HCT116 (cell line): ENCODE results near the gene TERF2IP. TPM values are rescaled to one million over a fixed set of nuclear protein-coding genes. Genes with fewer than 3 reads are reported as not detected.

Experiments used
- ATAC-seq: fragments of 200-7000 bp; cut with Tn5 transposase; 2 replicates; pipeline ENCODE4 v1.9.1; 2020; ENCODE audit warnings: mild to moderate bottlenecking, moderate library complexity
- BruUV-seq: library from RNA; stranded (reverse); fragments of 400-500 nt; replicated peaks from 2 replicates; lab custom pipeline; 2021; lab: Mats Ljungman, UMichigan
- CTCF ChIA-PET: fragments of 300-600 bp; sonication (Branson Sonifier 250); formaldehyde crosslinking; loops from one replicate; lab custom pipeline; 2021; ENCODE audit warnings: antibody characterized with exemption; lab: Charles Lee
- POLR2A ChIA-PET: fragments of 300-600, 350-600 bp; sonication (Branson Sonifier 250); formaldehyde crosslinking; loops from one replicate; lab custom pipeline; 2021; ENCODE audit warnings: antibody characterized with exemption; lab: Charles Lee
- RAD21 ChIA-PET, 2 experiments: fragments of 300-600 bp; sonication (Branson Sonifier 250); formaldehyde crosslinking; loops; one replicate each; lab custom pipeline; 2023; ENCODE audit warnings: low total read pairs in 2 of 2; ENCODE audit not compliant: uncharacterized antibody in 2 of 2, unreplicated experiment in 2 of 2, low non-redundant PET in 1 of 2; lab: Charles Lee
- DNase-seq: peaks from one replicate; pipeline ENCODE4 v3.0.0-alpha.2; 2010; ENCODE audit warnings: low read depth, low spot score
- H2AFZ ChIP-seq: fragments of 200-600 bp; shearing (Covaris generic), sonication (generic); 2 replicates; pipeline ENCODE4 v1.6.1; 2017; ENCODE audit warnings: low read depth, mixed run types, mixed read lengths, antibody characterized with exemption, low read length; ENCODE audit not compliant: poor library complexity, severe bottlenecking
- H3K27ac ChIP-seq: 2 replicates; pipeline ENCODE4 v1.5.1; 2012; ENCODE audit warnings: low read depth, low read length
- H3K27me3 ChIP-seq: fragments of 200-600 bp; sonication (generic); 2 replicates; pipeline ENCODE4 v1.6.1; 2016; ENCODE audit warnings: mixed run types, low read length, mixed read lengths; ENCODE audit not compliant: insufficient read depth
- H3K36me3 ChIP-seq, 2 experiments: fragments of 200-500 bp in 1 of 2; fragments of 200-600 bp in 1 of 2; sonication (Bioruptor generic) in 1 of 2; sonication (generic) in 1 of 2; 2 replicates each; pipeline versions ENCODE4 v1.5.1 to v1.6.1; 2014 to 2016; ENCODE audit warnings: low read length in 2 of 2, inconsistent platforms in 1 of 2, mixed read lengths in 1 of 2, mixed run types in 1 of 2; ENCODE audit not compliant: insufficient read depth in 2 of 2, control insufficient read depth in 1 of 2
- H3K4me1 ChIP-seq, 2 experiments: fragments of 200-600 bp in 1 of 2; sonication (generic) in 1 of 2; 2 replicates each; pipeline versions ENCODE4 v1.5.1 to v1.6.1; 2012 to 2017; ENCODE audit warnings: low read length in 2 of 2, inconsistent platforms in 1 of 2, mild to moderate bottlenecking in 1 of 2, mixed read lengths in 1 of 2, mixed run types in 1 of 2, moderate library complexity in 1 of 2; ENCODE audit not compliant: insufficient read depth in 2 of 2, control insufficient read depth in 1 of 2
- H3K4me2 ChIP-seq: fragments of 200-600 bp; sonication (generic); 2 replicates; pipeline ENCODE4 v1.6.1; 2017; ENCODE audit warnings: mixed run types, low read length, mixed read lengths
- H3K4me3 ChIP-seq, 2 experiments: fragments of 200-600 bp in 1 of 2; sonication (generic) in 1 of 2; replicated peaks in 1 of 2; 2 replicates each; pipeline ENCODE4 v1.5.1; 2011 to 2016; ENCODE audit warnings: low read length in 2 of 2, control low read depth in 1 of 2, low read depth in 1 of 2, mild to moderate bottlenecking in 1 of 2, mixed read lengths in 1 of 2, mixed run types in 1 of 2
- H3K79me2 ChIP-seq: fragments of 200-600 bp; sonication (generic); 2 replicates; pipeline ENCODE4 v1.6.1; 2017; ENCODE audit warnings: mild to moderate bottlenecking, mixed run types, low read length, moderate library complexity, mixed read lengths; ENCODE audit not compliant: insufficient read depth
- H3K9ac ChIP-seq: fragments of 200-600 bp; sonication (generic); 2 replicates; pipeline ENCODE4 v1.6.1; 2016; ENCODE audit warnings: low read length, mixed read lengths
- H3K9me2 ChIP-seq: fragments of 200-600 bp; sonication (generic), shearing (Covaris generic); 2 replicates; pipeline ENCODE4 v1.6.1; 2017; ENCODE audit warnings: mixed run types, mild to moderate bottlenecking, moderate library complexity; ENCODE audit not compliant: insufficient read depth
- H3K9me3 ChIP-seq, 2 experiments: fragments of 200-500 bp in 1 of 2; fragments of 200-600 bp in 1 of 2; sonication (Bioruptor generic) in 1 of 2; sonication (generic) in 1 of 2; 2 replicates each; pipeline ENCODE4 v1.6.1; 2014 to 2017; ENCODE audit warnings: low read length in 2 of 2, mixed read lengths in 2 of 2, inconsistent platforms in 1 of 2, low read depth in 1 of 2, mild to moderate bottlenecking in 1 of 2, mixed run types in 1 of 2, moderate library complexity in 1 of 2; ENCODE audit not compliant: control insufficient read depth in 1 of 2, insufficient read depth in 1 of 2
- H4K20me1 ChIP-seq: fragments of 200-600 bp; sonication (generic), shearing (Covaris generic); 2 replicates; pipeline ENCODE4 v1.6.1; 2017; ENCODE audit warnings: mixed run types, mild to moderate bottlenecking, moderate library complexity; ENCODE audit not compliant: insufficient read depth
- CBX3 ChIP-seq: IDR thresholded peaks from 2 replicates; pipeline ENCODE4 v1.6.1; 2012; ENCODE audit warnings: low read depth
- CEBPB ChIP-seq: IDR thresholded peaks from 2 replicates; pipeline ENCODE4 v1.6.1; 2012; ENCODE audit warnings: low read depth
- EGR1 ChIP-seq: IDR thresholded peaks from 2 replicates; pipeline ENCODE4 v1.6.1; 2012; ENCODE audit warnings: low read depth
- EZH2 ChIP-seq: fragments of 200-600 bp; sonication (generic); IDR thresholded peaks from 2 replicates; pipeline ENCODE4 v1.6.1; 2017; ENCODE audit warnings: antibody characterized with exemption, mixed run types
- EZH2phosphoT487 ChIP-seq: fragments of 200-600 bp; IDR thresholded peaks from 2 replicates; pipeline ENCODE4 v1.6.1; 2018; ENCODE audit warnings: antibody characterized with exemption, borderline replicate concordance
- JUND ChIP-seq: IDR thresholded peaks from 2 replicates; pipeline ENCODE4 v1.6.1; 2012
- MAX ChIP-seq: IDR thresholded peaks from 2 replicates; pipeline ENCODE4 v1.6.1; 2012
- POLR2AphosphoS5 ChIP-seq: IDR thresholded peaks from 2 replicates; pipeline ENCODE4 v1.6.1; 2011; ENCODE audit warnings: mild to moderate bottlenecking, low read depth, low read length, moderate library complexity
- SP1 ChIP-seq: IDR thresholded peaks from 2 replicates; pipeline ENCODE4 v1.6.1; 2012; ENCODE audit warnings: low read depth
- SRF ChIP-seq: IDR thresholded peaks from 2 replicates; pipeline ENCODE4 v1.6.1; 2012; ENCODE audit warnings: low read depth
- TCF7L2 ChIP-seq: IDR thresholded peaks from 2 replicates; pipeline ENCODE4 v1.7.0; 2011; ENCODE audit warnings: borderline replicate concordance, inconsistent platforms; ENCODE audit not compliant: insufficient read depth, insufficient read length; ENCODE audit errors: extremely low read depth
- YY1 ChIP-seq: IDR thresholded peaks from 2 replicates; pipeline ENCODE4 v1.6.1; 2011; ENCODE audit warnings: low read length, low read depth, moderate library complexity, mild to moderate bottlenecking; ENCODE audit not compliant: insufficient replicate concordance; ENCODE audit errors: extremely low read depth
- ZBTB33 ChIP-seq: IDR thresholded peaks from 2 replicates; pipeline ENCODE4 v1.6.1; 2011; ENCODE audit warnings: mild to moderate bottlenecking, low read length, moderate library complexity; ENCODE audit not compliant: insufficient replicate concordance; ENCODE audit errors: extremely low read depth
- ZFX ChIP-seq: fragments of 450-650 bp; IDR thresholded peaks from 2 replicates; pipeline ENCODE4 v1.6.1; 2017
- ZNF274 ChIP-seq: fragments of 200-500 bp; sonication (Bioruptor generic); IDR thresholded peaks from 2 replicates; pipeline ENCODE4 v1.6.1; 2014; ENCODE audit warnings: mild to moderate bottlenecking, low read depth, low read length, inconsistent platforms
- intact Hi-C: fragments of 100-400 bp; cut with micrococcal nuclease; formaldehyde crosslinking; loops from 2 replicates; pipeline ENCODE4 v1.10.0; 2022
- total RNA-seq: library from RNA; stranded (reverse); gene quantifications from one replicate; pipeline ENCODE4 v1.2.1, GENCODE V29; 2021; ENCODE audit not compliant: unreplicated experiment

TERF2IP gene
- total RNA-seq, 1 experiment from 2014 or later = 36.4 TPM

GRCh38 chr16:75629132-75629531 lies 18.4 kb upstream of the TERF2IP start:
- H2AFZ ChIP-seq = no peak overlapping the region
- H3K4me1 ChIP-seq = no peaks in the 10 kb centered on the region
- 0 out of 2 replicates have a peak, but pooled peaks cover 5% of the 10 kb centered on the region for H4K20me1 ChIP-seq
- ATAC-seq (no peak), DNase-seq (no peak)
- no peaks in the 10 kb centered on the region for H3K27me3 ChIP-seq
- H3K4me3 ChIP-seq = no peak overlapping the region
- TF ChIP-seq TCF7L2 (no peak), ZNF274 (no peak), ZBTB33 (no peak), EZH2phosphoT487 (no peak)
- BruUV-seq = no TSS peak
- H3K9me3 ChIP-seq = no peaks in the 10 kb centered on the region
- no peaks in the 10 kb centered on the region for H3K9me2 ChIP-seq
- H3K4me2 ChIP-seq = no peak overlapping the region
- no peak overlapping the region for H3K9ac ChIP-seq
- POLR2A ChIA-PET = no interaction called here
- RAD21 ChIA-PET = no interaction called here
- peaks cover 47 to 76% of the 10 kb centered on the region in 2 experiments for H3K36me3 ChIP-seq
- H3K27ac ChIP-seq = no peak overlapping the region
- CTCF ChIA-PET = interaction anchor here (0.7 kb wide), 1 partner anchor 112 kb away, joined by 5 read pairs; no protein-coding TSS in a partner anchor
- peaks cover 3% of the 10 kb centered on the region; the same call in 1 of the 2 replicates for H3K79me2 ChIP-seq
- intact Hi-C loops = no loop called here

GRCh38 chr16:75630052-75630451 lies 17.5 kb upstream of the TERF2IP start:
- Histone ChIP-seq H4K20me1 (0 out of 2 replicates have a peak, but pooled peaks cover 5% of the 10 kb centered on the region), H2AFZ (no peak overlapping the region), H3K36me3 (peaks cover 51 to 79% of the 10 kb centered on the region in 2 experiments), H3K4me3 (no peak overlapping the region), H3K4me2 (no peak overlapping the region), H3K9ac (no peak overlapping the region), H3K9me2 (no peaks in the 10 kb centered on the region), H3K79me2 (peaks cover 3% of the 10 kb centered on the region; the same call in 1 of the 2 replicates), H3K27me3 (no peaks in the 10 kb centered on the region), H3K9me3 (no peaks in the 10 kb centered on the region), H3K4me1 (no peaks in the 10 kb centered on the region), H3K27ac (no peak overlapping the region)
- DNase-seq (no peak), ATAC-seq (no peak)
- CTCF ChIA-PET = no interaction called here
- POLR2A ChIA-PET = no interaction called here
- RAD21 ChIA-PET = no interaction called here
- intact Hi-C loops = no loop called here
- no TSS peak for BruUV-seq
- TF ChIP-seq ZBTB33 (no peak), EZH2phosphoT487 (no peak), SP1 (no peak), TCF7L2 (no peak), POLR2AphosphoS5 (no peak), SRF (no peak), EGR1 (no peak), CEBPB (no peak), JUND (no peak), EZH2 (no peak), CBX3 (no peak), ZFX (no peak), ZNF274 (no peak), MAX (no peak), YY1 (no peak)
